Left lobe of liver (tissue), 2 donors: ENCODE results near the gene PHETA1. TPM values are rescaled to one million over a fixed set of nuclear protein-coding genes. Genes with fewer than 3 reads are reported as not detected.

Source experiments
- ATAC-seq: fragments of 200-7000 bp; cut with Tn5 transposase; one replicate; pipeline ENCODE4 v1.9.1; 2020; ENCODE audit warnings: mild to moderate bottlenecking, moderate library complexity
- DNase-seq: peaks from one replicate; pipeline ENCODE4 v3.0.0-alpha.2; 2020; ENCODE audit warnings: low spot score
- total RNA-seq: library from RNA; stranded (reverse); gene quantifications from one replicate; pipeline ENCODE4 v1.2.1, GENCODE V29; 2021
- donor health status: DM: no; HTN: no; CAD: no; lungs with moderate emphysema.
- donor health status: DM: no; HTN: yes; CAD: no.

PHETA1 gene, protein sequence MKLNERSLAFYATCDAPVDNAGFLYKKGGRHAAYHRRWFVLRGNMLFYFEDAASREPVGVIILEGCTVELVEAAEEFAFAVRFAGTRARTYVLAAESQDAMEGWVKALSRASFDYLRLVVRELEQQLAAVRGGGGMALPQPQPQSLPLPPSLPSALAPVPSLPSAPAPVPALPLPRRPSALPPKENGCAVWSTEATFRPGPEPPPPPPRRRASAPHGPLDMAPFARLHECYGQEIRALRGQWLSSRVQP
- 9.4 TPM for total RNA-seq

DNA sequence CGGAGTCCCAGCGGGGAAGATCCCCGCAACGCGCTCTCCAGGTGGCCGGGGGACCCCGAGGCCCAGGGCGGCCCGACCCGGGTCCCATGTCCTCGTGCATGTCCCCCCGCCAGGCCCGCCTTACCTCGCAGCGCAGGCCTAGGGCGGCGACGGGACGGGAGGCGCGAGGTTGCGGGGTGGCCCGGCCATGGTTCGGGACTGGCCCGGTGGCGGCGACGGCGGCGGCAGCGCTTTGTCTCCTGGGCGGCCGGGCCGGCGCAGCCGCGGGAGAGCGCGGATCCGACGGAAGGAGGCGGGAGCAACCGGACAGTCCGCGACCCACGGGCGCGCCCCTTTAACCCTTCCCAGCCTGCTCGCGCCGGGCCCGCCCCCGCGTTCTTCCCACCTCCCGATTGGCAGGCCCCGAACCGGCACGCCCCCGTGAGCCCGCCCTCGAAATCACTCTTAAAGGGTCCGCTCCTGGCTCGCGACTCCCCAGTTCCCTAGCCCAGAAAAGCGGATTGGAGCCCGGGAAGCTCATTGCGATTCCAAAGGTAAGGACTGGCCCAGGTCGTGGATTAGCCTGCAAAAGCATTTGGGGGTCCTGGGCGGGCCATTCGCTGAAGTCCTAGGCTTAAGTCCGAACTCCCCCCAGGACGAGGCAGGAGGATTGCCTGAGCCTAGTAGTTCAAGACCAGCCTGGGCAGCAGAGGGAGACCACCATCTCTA lies at the start of gene PHETA1:
TSS of gene PHETA1 (minus strand) at position 308 of the 708 bp plus-strand sequence. CDS start 5,668 bp downstream, outside the sequence.
- ATAC-seq, result peak; percentile 82
- DNase-seq, result peak; percentile 95

DNA sequence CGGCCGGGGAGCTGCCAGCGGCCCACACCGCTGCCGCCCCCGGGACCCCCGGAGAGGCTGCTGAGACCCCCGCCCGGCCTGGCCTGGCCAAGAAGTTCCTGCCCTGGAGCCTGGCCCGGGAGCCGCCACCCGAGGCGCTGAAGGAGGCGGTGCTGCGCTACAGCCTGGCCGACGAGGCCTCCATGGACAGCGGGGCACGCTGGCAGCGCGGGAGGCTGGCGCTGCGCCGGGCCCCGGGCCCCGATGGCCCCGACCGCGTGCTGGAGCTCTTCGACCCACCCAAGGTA lies 49.6 kb upstream of the PHETA1 start:
- ATAC-seq, result no peak
- no peak for DNase-seq

DNA sequence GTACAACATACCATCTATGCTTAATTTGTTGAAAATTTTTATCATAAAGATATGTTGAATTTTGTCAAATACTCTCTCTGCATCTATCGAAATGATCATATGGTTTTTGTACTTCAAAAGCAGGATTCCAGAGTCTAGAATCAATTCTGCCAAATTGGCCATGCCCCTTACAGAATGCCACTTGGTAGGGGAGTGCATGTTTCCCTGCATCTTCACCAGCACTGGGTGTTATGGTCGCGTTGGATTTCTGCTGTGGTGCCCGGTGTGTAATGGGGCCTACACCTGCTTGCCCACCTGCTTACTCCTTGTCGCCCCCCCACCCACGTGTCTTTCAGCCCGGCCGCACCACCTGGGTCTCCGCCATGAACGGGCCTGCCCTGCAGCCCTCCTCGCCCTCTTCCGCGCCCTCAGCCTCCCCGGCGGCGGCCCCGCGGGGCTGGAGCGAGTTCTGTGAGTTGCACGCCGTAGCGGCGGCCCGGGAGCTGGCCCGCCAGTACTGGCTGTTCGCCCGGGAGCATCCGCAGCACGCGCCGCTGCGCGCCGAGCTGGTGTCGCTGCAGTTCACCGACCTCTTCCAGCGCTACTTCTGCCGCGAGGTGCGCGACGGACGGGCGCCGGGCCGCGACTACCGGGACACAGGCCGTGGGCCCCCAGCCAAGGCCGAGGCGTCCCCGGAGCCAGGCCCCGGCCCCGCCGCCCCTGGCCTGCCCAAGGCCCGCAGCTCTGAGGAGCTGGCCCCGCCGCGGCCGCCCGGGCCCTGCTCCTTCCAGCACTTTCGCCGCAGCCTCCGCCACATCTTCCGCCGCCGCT lies 49.1 kb upstream of the PHETA1 start:
- DNase-seq (no peak), ATAC-seq (no peak)

DNA sequence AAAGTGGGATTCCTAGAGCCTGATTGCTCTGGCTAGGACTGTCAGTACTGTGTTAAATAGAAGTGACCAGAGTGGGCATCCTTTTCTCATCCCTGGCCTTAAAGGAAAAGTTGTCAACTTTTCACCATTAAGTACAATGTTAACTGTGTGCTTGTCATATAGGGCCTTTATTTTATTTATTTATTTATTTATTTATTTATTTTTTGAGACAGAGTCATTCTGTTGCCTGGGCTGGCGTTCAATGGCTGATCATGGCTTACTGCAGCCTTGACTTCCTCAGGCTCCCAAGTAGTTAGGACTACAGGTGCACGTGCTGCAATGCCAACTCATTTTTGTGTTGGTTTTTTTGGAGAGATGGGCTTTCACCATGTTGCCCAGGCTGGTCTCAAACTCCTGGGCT lies 48.4 kb upstream of the PHETA1 start:
- no peak for ATAC-seq

DNA sequence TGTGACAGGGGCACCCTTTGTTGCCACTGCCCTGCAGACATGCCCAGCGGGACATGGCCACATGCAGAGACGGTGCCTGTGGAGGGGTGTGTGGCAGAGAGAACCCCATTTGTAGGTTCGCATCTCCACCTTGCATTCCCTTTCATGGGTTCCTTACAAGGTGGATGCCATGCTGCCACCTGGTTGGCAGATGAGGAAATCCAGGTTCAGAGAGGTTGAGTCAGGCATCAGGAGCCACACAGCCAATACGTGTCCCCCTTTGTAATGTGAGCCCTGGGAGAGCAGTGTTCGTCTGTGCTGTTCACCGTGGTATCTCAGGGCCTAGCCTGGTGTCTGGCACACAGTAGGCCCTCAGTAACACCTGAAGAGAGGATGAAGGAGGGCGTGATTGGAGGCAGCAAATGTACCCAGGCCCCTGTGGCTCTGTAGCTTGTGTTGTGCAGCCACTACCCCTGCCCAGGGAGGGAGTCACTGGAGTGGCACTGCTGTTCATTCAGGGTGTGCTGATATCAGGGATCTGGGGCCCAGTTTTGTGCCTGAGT lies 45.9 kb upstream of the PHETA1 start:
- ATAC-seq, result no peak
- DNase-seq, result no peak

More for the DNA sequence above, 48.4 kb upstream of the PHETA1 start:
- no peak for DNase-seq

DNA sequence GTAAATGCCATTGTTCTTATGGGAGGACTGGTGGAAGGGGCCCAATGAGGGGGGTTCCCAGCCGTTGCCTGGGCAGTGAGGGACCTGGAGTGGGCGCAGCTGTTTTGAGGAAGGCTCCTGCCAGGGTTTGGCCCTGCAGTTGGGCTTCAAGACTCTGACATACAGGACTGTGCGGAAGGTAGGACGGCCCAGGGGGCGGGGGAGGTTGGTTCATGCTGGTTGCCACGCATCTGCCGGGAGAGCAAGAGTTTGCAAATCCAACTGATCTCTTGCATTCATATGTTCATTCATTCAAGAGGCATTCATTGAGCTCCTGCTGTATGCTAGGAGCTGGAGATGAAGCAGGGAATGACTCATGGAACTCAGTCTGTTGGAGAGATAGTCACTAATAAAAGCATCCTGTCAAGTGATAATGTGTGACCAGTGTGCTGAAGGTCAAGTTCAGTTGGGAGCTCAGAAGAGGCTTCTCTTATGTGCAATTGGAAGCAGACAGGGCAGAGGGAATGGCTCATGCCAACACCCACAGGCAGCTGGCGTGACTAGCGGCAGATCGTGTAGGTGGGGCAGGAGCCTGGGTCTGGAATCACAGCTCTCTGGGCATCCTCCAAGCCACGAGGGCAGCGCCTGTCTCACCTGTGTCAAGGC lies 44.7 kb upstream of the PHETA1 start:
- DNase-seq, result peak; percentile 84
- peak; percentile 74 for ATAC-seq

DNA sequence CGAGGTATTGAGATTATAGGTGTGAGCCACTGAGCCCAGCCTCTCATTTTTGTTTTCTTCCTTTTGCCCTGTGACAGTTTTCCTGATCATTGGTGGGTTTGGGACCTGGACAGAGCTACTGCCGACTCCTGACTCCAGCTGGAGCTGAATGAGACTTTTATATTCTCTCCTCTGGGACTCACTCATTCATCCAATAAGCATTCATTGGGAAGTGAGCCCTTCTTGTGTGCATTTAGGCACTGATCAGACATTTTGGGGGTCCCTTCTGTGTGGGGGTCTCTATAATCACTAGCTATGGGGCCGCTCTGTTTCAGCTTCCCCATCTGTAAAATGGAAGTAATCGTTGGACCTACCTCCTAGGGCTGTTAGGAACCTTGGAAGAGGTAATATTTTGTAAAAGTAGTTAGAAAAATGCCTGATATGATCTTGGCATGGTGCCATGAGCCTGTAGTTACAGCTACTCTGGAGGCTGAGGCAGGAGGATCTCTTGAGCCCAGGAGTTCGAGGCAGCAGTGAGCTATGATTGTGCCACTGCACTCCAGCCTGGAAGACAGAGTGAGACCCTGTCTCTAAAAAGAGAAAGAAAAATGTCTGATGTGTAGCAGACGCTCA lies 44.0 kb upstream of the PHETA1 start:
- DNase-seq (no peak), ATAC-seq (no peak)

DNA sequence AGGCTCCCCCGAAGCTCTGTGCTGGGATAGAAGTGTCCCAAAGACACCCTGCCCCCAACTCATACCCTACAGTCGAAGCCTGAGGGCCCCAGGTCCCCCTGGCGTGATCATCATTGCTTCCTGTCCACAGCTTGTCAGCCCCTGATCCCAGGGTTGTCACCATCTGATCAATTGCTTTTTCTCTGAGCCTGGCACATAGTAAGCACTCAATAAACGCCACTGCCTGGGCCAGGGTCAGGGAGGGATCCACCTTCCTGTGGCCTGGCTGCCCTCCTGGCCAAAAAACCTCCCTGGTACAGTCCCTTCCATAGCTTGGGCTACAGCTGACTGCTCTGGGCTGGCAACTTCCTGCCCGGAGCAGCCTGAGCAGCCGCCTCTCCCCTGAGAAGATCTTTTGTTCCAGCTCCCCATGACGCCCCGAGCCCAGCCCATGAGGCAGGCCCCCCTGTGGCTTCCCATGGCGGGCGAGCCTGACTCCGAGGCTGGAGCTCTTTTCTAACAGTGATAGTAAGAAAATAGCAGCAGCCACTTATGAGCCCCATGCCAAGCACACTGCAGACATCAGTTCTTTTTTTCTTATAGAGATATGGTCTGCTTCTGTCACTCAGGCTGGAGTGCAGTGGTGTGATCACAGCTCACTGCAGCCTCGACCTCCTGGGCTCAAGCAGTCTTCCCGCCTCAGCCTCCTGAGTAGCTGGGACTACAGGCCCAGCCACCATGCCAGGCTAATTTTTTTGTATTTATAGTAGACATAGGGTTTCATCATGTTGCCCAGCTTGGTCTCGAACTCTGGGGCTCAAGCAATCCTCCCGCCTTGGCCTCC lies 43.3 kb upstream of the PHETA1 start:
- DNase-seq (no peak), ATAC-seq (no peak)

DNA sequence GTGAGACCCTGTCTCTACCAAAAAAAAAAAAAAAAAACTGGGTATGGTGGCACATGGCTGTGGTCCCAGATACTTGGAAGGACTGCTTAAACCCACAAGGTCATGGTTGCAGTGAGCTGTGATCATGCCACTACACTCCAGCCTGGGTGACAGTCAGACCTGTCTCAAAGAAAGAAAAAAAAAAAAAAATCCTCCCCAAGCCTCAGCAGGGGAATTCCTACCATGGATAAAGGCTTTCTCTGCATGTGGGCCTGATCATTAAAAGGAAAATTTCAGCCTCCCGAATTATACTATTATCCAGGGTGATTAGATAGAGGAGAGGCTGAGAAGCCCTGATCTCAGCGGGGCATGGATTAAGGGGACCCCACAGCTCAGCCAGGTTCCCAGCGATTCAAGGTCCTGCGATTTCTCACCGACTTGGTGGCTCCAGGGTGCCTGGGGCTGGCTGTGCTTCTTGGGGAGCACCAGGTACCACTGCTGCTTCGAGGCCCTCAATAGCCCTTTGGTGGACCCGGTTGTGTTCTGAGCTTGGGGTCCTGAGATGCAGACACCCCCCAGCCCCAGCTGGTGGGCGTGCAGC lies 42.4 kb upstream of the PHETA1 start:
- DNase-seq, result no peak
- no peak for ATAC-seq

DNA sequence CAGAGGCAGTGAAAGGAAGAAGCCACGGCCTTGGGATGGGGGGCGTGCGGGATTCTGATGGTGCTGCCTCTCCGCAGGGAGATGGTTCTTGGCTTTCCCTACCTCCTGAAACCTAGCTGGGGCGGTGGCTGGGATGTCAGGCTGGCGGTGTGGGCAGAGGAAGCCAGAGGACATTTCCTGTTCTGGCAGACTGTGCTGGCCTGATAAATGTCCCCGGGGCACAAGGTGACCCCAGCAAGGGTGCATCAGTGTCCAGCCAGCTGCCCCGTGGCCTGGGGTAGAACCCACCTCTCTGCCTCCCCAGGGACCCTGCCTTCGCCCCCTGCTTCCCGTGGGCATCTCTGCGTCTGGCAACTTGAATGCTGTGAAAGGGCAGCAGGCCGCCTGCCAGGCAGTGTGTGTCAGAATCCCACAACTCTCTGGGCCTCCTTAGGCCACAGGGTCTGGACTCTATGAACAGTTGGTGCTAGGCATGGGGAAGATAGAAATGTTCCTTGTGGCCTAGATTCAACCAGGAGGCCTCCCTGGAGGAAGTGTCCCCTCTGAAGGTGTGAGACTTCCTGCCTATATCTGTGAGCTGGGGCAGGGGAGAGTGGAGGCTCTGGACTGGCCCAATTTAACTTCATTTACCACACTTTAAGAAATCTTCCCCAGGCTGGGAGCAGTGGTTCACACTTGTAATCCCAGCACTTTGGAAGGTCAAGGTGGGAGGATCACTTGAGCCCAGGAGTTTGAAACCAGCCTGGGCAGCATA lies 41.7 kb upstream of the PHETA1 start:
- ATAC-seq (peak; percentile 10), DNase-seq (no peak)

DNA sequence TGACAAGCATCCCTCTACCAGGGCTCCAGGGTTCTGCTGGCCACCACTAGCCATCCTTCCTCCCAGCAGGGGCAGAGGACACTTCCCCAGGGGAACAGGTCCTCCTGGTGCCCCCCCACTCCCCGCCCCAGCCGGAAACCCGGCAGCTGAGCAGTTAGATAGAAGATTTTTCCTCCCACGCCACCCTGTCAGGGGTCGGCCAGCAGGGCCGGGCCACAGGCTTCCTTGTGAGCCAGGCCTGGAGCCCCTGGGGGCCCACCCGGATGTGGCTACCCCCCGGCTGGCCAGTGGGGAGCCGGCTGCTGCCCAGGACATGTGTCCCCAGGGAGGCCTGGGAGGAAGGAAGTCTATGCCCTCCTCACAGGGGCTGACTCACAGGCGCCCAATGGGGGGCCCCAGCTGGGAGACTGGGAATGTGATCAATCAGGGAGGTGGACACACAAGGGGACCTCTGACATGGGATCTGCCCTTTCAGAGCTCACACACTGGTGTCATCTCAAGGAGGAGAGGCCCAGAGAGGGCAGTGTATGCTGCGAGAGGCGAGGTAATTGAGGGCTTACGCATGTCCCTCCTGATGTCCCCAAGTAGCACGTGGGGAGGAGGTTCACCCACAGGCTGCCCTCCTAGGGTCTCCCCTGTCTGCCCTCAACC lies 41.0 kb upstream of the PHETA1 start:
- DNase-seq (no peak), ATAC-seq (no peak)

DNA sequence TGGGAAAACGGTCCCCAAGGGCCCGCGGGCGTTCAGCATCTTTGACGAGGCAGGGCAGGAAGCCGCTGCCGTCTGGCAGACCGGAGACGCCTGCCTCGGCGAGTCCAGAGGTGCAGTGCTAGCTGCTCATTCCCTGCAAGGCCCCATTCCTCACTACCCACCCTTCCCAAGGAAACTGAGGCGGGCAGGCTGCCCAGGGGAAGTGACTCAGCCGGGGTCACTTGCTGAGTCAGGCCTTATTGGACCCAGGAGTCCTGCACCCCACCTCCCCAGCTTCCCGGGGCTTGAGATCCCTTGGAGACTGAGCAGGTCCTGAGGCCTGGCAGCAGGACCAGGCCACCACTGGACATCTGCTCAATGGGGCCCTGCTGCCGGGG lies 40.5 kb upstream of the PHETA1 start:
- no peak for ATAC-seq
- DNase-seq, result no peak

DNA sequence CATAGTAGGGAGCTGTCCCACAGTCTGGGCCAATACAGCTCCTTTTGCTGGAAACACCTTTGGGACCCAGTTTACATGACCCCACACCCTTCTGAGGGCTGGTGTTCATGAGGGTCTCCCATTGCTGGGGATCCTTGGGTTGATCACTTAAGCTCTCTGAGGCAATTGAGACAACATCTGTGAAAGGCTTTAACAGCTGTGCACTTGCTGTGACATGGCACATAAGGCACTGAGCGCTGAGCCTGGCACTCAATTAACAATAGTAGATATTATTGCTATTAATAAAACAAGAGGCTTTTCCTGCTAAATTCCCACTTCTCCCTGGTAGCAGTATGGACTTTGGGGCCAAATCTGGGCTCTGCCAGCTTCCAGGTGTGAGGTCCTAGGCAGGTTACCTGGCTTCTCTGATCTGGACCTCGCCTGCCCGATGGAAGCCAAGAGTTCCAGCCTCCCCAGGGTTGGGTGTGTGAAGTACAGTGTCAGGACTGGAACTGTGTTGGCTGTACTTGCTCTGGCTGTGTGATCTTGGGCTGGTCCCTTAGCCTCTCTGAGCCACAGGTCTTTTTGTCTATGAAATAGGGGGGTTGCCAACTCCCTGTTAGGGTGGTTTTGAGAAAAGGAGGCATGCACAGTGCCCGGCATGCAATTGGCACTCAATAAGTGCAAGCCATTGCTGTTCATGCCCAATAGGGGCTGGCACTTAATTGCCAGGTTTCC lies 39.9 kb upstream of the PHETA1 start:
- DNase-seq (no peak), ATAC-seq (no peak)

DNA sequence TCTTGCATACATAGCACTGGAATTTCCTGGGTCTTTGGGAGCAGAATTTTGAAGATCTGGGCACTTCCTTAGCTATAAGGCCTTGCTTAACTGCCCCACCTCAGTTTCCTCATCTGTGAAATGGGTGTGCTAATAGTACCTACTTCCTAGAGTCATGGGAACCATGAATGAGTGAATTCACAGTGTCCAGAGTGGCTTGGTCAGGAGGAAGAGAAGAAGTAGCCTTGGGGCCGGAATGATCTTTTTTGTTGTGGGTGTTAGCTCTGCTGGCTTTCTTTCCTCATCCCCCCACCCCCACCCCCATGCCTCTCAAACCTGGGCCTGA lies 39.2 kb upstream of the PHETA1 start:
- ATAC-seq (no peak), DNase-seq (no peak)

DNA sequence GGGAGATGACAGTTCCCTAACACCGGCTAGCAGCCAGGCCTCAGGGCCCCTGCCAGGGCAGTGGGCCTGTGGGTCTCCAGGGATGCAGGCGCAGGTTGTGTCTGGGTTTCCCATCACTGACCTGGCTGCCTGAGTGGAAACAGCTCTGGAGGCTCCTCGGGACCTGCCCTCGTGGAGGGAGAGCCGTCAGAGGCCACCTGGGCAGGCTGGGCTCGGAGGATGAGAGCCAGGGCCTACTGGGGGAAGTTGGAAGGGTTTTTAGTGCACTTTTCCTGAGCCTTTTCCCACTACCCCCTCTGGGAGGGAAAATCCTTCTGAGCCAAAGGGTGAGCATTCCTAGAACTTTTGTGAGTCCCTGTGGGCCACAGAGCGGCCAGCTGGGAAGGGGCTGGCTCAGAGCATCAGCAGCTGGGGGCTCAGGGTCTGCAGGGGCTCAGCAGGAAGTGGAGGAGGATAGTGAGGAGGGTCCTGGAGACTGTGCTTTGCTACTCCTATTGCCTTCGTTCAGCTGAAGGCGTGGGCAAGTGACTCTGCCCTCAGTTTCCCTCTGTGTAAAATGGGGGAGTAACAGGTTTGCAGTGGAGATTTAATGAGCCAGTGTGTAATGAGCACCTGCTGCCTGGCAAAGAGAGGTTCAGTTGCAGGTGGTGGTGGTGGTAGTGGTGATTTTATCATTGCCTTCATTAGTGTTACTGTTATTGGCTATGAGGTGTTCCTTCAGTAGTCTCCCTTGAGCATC lies 38.7 kb upstream of the PHETA1 start:
- no peak for DNase-seq
- no peak for ATAC-seq

DNA sequence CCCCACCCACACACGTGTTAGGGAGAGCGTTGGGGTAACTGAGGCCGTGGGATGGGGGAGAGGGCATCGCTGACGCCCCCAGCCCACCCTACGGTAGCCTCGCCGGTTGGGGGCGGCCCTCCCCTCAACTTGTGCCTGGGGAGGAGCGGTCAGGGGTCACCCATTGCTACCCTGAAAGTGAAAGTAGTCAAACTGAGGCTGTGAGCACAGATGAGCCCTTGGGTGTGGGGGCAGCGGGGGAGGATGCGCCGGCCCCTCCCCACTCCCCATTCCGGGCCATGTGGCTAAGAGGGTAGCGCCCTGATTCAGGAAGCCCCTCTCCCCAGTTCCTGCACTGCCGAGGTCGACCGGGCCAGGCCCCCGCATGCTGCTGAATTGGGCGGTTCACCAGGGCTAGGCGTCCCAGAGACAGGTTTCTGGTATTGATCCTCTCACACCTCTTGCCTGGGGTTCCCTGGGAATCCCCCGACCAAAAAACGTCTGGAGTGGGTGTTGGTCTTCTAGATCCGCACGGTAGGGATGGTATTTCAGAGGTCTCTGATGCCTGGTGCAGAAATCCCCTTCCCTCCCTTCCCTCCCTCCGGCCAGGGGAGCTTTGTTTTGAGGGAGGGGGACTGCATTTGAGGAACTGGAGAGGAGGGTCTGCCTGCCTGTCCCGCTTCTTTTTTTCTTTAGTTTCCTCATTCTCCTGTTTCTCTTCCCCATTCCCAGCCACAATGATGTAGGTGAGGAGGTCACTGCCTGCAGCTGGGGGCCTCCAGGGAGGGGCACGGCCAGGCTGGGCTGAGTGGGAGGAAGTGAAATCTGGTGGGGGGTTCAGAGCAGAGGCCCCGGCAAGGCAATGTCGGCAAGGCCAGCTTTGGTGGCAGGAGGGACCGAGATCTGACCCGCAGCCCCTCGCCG lies 37.8 kb upstream of the PHETA1 start:
- ATAC-seq (no peak), DNase-seq (no peak)
